Measurements from ENCODE around the gene ZNF814. TPM values are rescaled to one million over a fixed set of nuclear protein-coding genes. Genes with fewer than 3 reads are reported as not detected.
A peak's percentile ranks its signal among the peaks of the same experiment; 100 is the strongest.
"Not testable (repeated sequence)": the region's sequence is repeated elsewhere in the genome, so short reads cannot be mapped to it uniquely, and the experiment has no call there.

The ZNF814 gene
- total RNA-seq, 1 donor from 2014 or later, result 51.7 TPM

DNA sequence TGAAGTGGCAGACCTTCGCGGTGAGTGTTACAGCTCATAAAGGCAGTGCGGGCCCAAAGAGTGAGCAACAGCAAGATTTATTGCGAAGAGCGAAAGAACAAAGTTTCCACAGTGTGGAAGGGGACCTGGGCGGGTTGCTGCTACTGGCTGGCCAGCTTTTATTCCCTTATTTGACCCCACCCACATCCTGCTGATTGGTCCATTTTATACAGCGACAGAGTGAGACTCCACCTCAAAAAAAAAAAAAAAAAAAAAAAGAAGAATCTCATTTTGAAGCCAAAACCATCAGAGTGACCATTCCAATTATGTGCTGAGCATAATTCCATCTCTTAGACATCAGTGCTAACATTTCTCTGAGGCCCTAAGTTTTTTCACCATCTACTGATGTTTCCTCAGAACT lies 72.2 kb downstream of the ZNF814 start:
- no peak for DNase-seq (ENCODE audit: low spot score)

DNA sequence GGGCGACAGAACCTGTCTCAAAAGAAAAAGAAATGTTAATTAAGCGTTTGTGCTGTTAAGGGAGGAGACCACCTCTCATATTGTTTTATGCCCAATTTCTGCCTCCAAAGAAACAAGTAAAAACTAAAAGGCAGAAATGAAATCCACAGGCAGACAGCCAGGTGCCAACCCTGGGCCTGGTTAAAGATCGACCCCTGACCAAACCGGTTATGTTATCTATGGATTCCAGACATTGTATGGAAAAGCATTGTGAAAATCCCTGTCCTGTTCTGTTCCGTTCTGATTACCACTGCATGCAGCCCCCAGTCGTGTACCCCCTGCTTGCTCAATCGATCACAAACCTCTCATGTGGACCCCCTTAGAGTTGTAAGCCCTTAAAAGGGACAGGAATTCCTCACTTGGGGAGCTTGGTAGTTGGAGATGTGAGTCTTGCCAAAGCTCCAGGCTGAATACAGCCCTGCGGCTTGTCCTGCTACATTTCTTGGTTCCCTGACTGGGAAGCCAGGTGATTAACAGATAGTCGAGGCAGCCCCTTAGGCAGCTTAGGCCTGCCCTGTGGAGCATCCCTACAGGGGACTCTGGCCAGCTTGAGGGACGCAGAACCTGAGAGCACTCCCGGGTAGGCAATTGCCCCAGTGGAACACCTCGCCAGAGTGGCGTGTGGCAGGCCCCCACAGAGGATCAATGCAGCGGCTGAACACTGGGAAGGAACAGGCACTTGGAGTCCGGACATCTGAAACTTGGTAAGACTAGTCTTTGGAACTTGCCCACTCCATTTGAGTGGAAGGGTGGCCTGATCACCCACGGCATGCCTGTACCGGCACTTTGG lies 73.4 kb downstream of the ZNF814 start:
- DNase-seq (ENCODE audit: low spot score), result no peak

DNA sequence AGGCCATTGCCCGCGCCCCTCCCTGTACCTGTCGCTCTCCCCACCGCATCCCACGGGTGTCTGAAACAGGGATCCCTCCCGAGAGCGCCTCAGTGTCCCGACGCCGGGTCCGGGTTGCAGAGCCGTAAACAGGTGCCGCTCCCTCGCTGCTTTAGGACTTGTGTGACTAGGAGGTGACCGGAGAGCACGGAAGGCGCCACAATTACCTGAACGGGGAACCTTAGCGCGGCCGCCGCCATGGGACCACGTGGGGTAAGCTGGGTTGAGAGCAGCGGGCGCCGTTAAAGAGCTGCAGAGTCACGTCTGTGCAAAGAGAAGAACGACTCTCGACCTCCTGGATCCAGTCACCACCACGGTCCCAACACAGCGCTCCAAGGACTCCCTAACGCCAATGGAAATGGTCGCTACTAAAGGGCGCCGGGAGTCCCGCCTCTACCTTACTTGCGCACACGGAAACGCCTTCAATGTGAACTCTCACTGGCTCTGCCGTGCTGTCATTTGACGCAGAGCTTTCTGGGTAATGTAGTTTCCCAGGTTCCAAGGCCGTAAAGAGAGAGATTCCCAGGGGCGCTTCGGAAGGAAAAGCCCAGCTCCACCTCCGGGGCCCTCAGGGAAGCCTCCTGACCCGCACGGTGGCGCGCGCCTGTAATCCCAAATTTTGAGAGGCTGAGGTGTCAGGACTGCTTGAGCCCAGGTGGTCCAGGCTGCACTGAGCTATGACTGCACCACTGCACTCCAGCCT lies 74.2 kb downstream of the ZNF814 start, which contains the start of gene ZNF552:
Gene ZNF552 (minus strand): TSS at position 409 of the 742 bp plus-strand sequence. CDS start 170 bp downstream, at position 239.
- DNase-seq (ENCODE audit: low spot score), result peak; percentile 88

DNA sequence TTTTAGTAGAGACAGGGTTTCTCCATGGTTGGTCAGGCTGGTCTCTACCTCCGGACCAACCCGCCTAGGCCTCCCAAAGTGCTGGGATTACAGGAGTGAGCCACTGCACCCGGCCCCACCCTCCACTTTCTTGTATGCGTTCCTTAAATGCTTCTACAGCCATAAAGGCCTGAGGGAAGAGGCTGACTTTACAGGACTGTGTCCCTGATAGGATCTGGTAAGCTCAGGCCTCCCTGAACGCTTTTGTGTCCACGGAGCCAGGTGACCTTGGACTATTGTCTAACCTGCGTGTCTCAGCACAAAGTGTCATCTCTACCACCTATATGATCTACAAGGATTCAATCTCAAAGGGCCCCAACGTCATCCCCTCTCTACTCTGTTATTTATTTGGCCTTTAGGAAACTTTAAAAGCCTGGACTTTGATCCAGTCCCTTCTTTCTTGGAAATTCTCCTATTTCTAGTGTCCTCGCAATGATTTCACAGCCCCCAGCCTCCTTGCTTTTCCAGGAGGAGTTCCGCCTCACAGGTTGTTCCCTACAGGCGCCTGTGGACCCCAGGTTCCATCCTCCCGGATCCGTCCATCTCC lies 74.8 kb downstream of the ZNF814 start:
- no peak for DNase-seq (ENCODE audit: low spot score)

DNA sequence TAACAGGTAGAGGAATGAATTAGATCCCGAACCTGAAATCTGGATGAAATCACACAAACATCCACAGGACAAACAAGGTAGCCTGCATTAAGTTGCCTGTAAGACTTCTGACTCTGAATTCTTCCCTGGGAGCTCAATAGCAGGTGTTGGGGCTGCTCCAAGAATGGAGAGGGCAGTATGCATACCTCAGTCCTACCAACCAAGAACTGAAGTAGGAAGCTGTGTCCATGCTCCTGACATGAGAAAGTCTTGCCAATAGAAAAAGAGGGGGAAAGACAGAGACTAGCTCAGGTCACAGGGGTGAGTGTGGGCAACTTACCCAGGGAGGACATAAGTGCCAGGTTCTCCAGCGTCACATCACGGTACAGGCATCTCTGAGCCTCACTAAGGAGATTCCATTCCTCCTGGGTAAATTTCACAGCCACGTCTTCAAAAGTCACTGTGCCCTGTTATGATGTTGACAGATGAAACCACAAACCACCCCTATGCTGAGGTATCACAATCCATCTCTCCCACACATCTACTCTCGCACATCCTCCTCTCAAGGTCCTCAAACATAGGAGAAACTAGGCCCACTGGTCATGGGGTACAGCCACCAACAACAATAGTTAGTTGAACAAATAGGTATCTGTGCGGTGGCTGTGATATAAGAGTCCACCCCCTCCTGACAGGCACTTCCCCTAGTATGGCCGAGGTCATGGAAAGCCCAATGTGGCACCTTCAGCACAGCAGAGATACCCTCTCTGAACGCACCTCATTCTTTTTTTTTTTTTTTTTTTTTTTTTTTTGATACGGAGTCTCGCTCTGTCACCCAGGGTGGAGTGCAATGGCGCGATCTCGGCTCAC lies 75.6 kb downstream of the ZNF814 start:
- DNase-seq (ENCODE audit: low spot score), result not testable (repeated sequence)

DNA sequence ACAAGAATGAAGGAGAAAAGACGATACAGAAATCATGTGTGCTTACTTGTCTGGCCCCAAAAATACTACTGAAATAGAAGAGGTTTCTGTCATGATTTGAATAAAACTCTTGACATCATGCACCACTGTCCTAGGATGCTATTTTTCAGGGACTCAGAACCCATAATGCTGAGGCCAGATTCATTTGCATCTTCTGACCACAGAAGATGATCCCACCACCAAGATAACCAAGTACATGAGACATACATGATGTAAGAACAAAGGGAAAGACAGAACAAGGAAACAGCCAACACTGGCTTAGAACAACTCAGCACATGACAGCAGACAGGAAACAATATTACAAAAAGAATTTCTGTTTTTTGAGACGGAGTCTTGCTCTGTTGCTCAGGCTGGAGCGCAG lies 76.6 kb downstream of the ZNF814 start:
- no peak for DNase-seq (ENCODE audit: low spot score)

DNA sequence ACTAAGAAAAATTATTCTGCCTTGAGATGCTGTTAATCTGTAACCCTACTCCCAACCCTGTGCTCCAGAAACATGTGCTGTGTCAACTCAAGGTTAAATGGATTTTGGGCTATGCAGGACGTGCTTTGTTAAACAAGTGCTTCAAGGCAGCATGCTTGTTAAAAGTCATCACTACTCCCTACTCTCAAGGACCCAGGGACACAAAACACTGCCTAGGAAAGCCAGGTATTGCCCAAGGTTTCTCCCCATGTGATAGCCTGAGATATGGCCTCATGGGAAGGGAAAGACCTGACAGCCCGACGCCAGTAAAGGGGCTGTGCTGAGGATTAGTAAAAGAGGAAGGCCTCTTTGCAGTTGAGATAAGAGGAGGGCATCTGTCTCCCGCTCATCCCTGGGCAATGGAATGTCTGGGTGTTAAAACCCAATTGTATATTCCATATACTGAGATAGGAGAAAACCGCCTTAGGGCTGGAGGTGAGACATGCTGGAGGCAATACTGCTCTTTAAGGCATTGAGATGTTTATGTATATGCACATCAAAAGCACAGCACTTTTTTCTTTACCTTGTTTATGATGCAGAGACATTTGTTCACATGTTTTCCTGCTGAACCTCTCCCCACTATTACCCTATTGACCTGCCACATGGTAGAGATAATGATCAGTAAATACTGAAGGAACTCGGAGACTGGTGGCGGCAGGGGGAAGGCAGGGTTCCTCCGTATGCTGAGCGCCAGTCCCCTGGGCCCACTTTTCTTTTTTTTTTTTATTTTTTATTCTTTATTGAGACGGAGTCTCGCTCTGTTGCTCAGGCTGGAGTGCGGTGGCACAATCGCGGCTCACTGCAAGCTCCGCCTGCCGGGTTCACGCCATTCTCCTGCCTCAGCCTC lies 78.2 kb downstream of the ZNF814 start:
- DNase-seq (ENCODE audit: low spot score), result not testable (repeated sequence)

DNA sequence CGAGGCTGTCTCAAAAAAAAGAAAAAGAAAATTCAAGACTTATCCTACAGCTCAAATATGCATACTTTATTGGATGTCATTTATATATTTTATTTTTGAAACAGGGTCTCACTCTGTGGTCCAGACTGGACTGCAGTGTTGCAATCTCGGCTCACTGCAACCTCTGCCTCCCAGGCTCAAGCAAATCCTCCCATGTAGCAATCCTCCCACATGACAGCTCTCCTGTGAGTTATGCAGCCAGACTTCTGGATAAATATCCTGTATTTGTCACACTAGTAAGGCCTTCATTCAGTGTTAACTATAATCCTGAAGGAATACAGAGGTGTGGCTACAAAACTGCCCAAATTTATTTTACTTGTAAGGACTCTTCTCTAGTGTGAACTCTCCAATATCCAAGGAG lies 81.3 kb downstream of the ZNF814 start:
- no peak for DNase-seq (ENCODE audit: low spot score)

DNA sequence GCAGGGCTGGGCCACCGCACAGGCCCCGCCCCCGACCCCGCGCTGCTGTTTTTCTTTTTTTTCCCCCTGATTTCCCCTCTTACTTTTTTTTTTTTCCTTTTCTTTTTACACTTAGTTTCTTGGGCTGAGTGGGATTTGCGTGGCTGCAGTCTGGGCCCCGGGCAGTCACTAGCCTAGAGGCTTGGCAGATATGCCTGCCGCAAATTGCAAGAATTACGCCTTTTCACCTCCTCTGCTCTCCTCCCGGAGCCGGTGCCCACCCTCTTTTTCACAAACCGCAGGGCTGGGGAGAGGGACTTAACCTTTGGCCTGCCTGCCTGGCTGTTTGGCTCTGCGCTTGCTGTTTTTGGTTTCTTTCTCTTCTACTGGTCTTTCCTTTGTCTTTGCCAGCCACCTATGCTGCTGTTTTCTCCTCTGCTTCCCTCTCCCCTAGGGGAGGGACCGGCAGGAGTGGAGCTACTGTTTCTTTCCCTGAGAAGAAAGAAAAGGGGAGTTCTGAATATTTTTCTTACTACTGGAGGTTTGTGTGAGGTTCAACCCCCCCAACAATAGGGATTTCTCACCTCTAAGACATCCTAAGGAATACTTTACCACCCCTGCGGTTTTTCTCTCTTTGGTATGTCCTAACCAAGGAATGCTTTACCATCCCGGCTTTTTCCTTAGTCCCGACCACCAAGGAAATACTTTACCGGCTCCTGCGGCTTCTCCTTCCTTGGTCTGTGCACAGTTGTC lies 85.1 kb downstream of the ZNF814 start:
- DNase-seq (ENCODE audit: low spot score), result no peak

DNA sequence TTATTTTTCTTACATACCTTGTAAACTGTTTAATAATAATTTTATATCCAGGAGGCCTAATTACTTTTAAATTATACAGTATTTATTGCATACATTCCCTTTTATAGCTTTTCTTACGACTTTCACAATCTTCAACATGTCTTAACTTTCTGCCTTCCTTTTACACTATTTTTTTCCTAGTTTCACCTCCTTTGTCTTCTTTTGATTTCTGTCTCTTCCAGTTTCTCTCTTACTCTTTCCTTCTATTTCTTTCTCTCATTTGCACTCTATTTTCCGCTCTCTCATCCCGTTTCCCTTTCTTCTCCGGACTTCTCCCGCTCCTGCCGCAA lies 85.6 kb downstream of the ZNF814 start:
- DNase-seq (ENCODE audit: low spot score), result no peak

DNA sequence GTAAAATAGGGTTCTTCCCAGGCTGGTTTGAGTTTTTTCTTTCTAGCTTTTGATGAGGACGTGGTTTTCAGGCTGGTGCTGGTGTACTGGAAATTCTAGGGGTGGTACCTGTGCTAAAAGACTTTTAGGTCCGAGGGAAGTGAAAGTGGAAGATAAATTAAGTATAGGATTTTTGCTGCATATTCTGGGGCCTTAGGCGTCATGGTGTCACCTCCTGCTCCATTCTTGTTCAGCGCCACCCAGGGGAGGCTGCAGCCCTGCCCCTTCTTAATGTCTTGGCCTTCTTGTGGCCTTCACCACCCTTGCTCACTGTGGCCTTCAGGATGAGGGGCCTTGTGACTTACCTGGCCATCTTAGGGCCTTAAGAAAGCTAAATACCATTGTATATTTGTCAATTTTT lies 86.6 kb downstream of the ZNF814 start:
- DNase-seq (ENCODE audit: low spot score), result no peak

DNA sequence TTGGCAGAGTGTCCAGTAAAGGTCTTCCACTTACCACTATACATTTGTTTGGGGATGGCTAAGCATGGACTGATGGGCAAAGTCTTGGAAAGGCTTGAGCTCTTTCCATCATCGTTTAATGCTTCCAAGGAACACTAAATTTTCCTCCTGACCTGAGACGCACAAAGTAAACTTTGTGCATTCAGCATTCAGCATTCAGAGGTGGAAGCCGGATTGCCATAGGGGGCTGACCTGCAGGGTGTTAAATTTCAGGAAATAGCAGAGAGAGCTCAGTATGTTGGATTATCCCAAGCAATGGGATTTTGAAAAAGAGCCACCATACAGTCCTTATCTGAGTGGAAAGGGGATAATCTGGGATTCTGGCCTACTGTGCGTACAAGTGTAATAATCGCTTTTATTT lies 88.1 kb downstream of the ZNF814 start:
- no peak for DNase-seq (ENCODE audit: low spot score)

Other genes starting within 250 kb of the ZNF814 start
- 1.7 TPM for gene ZSCAN4, start 220.1 kb downstream of the ZNF814 start, total RNA-seq
- 21.5 TPM for gene ZNF551, start 207.1 kb downstream of the ZNF814 start, total RNA-seq
- gene ZNF154, start 179.8 kb downstream of the ZNF814 start, total RNA-seq, result 14.2 TPM
- 10.9 TPM for gene ZNF671, start 161.4 kb downstream of the ZNF814 start, total RNA-seq
- gene ZNF776, start 142.2 kb downstream of the ZNF814 start, total RNA-seq, result 22.2 TPM
- 31.6 TPM for gene ZNF586, start 119.4 kb downstream of the ZNF814 start, total RNA-seq
- 67.1 TPM for gene ZNF552, start 74.1 kb downstream of the ZNF814 start, total RNA-seq
- gene ZNF587B, start 58.7 kb downstream of the ZNF814 start, total RNA-seq, result 38.3 TPM
- gene ZNF587, start 39.2 kb downstream of the ZNF814 start, total RNA-seq, result 60.2 TPM
- 27.1 TPM for gene ZNF417, start 27.6 kb upstream of the ZNF814 start, total RNA-seq
- 12.1 TPM for gene ZNF418, start 46.4 kb upstream of the ZNF814 start, total RNA-seq
- 10.6 TPM for gene ZNF256, start 58.7 kb upstream of the ZNF814 start, total RNA-seq
- gene C19orf18, start 85.5 kb upstream of the ZNF814 start, total RNA-seq, result 2.2 TPM
- gene ZNF606, start 113.8 kb upstream of the ZNF814 start, total RNA-seq, result 28.1 TPM
- gene ZSCAN1, start 145.0 kb upstream of the ZNF814 start, total RNA-seq, result 2.3 TPM
- 14.1 TPM for gene ZNF135, start 170.2 kb upstream of the ZNF814 start, total RNA-seq
- gene ZSCAN18, start 209.2 kb upstream of the ZNF814 start, total RNA-seq, result 109 TPM

Data from ureter (tissue), 1 donor.